ENCODE measurements around the gene NEK9. TPM values are rescaled to one million over a fixed set of nuclear protein-coding genes. Genes with fewer than 3 reads are reported as not detected.

Gene NEK9
- total and polyA plus RNA-seq, 10 of the 15 experiments (the other 5 are each of a cell fraction or from before 2014, with no cell fraction given) = 6.0 to 78.8 (median 44.7) TPM

DNA sequence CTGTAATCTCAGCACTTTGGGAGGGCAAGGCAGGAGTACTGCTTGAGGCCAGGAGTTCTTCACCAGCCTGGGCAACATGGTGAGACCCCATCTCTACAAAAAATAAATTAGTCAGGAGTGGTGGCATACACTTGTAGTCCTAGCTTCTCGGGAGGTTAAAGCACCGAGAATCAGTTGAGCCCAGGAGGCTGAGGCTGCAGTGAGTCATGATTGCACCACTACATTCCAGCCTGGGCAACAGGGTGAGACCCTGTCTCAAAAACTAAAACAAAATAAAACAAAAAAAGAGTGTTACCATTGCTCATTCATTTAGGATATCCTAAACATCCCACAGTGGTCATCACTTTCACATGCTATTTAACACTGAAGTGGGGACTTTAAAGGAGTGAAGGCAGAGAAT is 7.8 kb downstream of the NEK9 start:
- ChIA-PET POLR2A (no interaction called here), RAD21 (ENCODE audit: unreplicated experiment) (no interaction called here), CTCF (no interaction called here), SMC1A (ENCODE audit: uncharacterized antibody, unreplicated experiment) (interaction anchor here (2.1 kb wide), 1 partner anchor 11 kb away, joined by 5 read pairs; no protein-coding TSS in a partner anchor)
- DNase-seq (ENCODE audit: low read depth, low spot score) = no peak
- Histone ChIP-seq H3K79me2 (ENCODE audit: control insufficient read depth, insufficient read depth, low read length) (no peaks in the 10 kb centered on the region), H3K27ac (ENCODE audit: control insufficient read depth, insufficient read depth) (no peak overlapping the region), H4K20me1 (ENCODE audit: control insufficient read depth, insufficient read depth) (no peaks in the 10 kb centered on the region), H3K4me3 (no peak overlapping the region), H3K9me3 (replicated peaks; ENCODE audit: control insufficient read depth, insufficient read depth, low read length) (no peaks in the 10 kb centered on the region), H3K27me3 (replicated peaks in 1 of 2; ENCODE audit: control insufficient read depth in 2 of 2, insufficient read depth in 2 of 2, low read length in 1 of 2) (no peaks in the 10 kb centered on the region), H3K36me3 (ENCODE audit: control insufficient read depth in 2 of 2, insufficient read depth in 2 of 2, low read length in 1 of 2) (peaks cover 1 to 28% of the 10 kb centered on the region in 2 experiments; a peak in 2 of 4 replicates), H3K4me2 (ENCODE audit: control insufficient read depth, insufficient read depth) (no peak overlapping the region), H3K4me1 (ENCODE audit: control insufficient read depth, insufficient read depth, low read length) (no peaks in the 10 kb centered on the region), H2AFZ (ENCODE audit: control insufficient read depth, low read depth, low read length) (no peak overlapping the region), H3K9ac (ENCODE audit: control insufficient read depth, insufficient read depth, low read length) (no peak overlapping the region)
- BruUV-seq (replicated peaks) = no TSS peak
- no peak for FAIRE-seq
- TF ChIP-seq ZNF217 (IDR thresholded peaks at IDR 0.05) (no peak), ATF7 (IDR thresholded peaks at IDR 0.05; ENCODE audit: low read depth) (no peak), STAT1 (conservative IDR thresholded peaks at IDR 0.05) (no peak), RFX5 (IDR thresholded peaks at IDR 0.05; ENCODE audit: low read depth, low read length) (no peak), CHD1 (IDR thresholded peaks at IDR 0.05; ENCODE audit: low read depth, low read length) (no peak), HDAC6 (IDR thresholded peaks at IDR 0.05; ENCODE audit: unreplicated experiment) (no peak), TARDBP (IDR thresholded peaks at IDR 0.05; ENCODE audit: borderline replicate concordance) (no peak), SREBF1 (IDR thresholded peaks at IDR 0.05; ENCODE audit: low read length) (no peak), ASH2L (IDR thresholded peaks at IDR 0.05; ENCODE audit: borderline replicate concordance, low read depth) (no peak), SRF (IDR thresholded peaks at IDR 0.05; ENCODE audit: low read depth in 2 of 2, low read length in 2 of 2) (no peak), NR2C2 (IDR thresholded peaks at IDR 0.05; ENCODE audit: borderline replicate concordance, control insufficient read depth, insufficient read length, low read depth) (no peak)
- TF ChIP-seq, protein P1, sequence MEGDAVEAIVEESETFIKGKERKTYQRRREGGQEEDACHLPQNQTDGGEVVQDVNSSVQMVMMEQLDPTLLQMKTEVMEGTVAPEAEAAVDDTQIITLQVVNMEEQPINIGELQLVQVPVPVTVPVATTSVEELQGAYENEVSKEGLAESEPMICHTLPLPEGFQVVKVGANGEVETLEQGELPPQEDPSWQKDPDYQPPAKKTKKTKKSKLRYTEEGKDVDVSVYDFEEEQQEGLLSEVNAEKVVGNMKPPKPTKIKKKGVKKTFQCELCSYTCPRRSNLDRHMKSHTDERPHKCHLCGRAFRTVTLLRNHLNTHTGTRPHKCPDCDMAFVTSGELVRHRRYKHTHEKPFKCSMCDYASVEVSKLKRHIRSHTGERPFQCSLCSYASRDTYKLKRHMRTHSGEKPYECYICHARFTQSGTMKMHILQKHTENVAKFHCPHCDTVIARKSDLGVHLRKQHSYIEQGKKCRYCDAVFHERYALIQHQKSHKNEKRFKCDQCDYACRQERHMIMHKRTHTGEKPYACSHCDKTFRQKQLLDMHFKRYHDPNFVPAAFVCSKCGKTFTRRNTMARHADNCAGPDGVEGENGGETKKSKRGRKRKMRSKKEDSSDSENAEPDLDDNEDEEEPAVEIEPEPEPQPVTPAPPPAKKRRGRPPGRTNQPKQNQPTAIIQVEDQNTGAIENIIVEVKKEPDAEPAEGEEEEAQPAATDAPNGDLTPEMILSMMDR (IDR thresholded peaks at IDR 0.05 in 2 of 3, conservative IDR thresholded peaks at IDR 0.05 in 1 of 3; ENCODE audit: control insufficient read depth in 2 of 3, extremely low read depth in 1 of 3, insufficient read depth in 1 of 3, low read depth in 3 of 3, low read length in 3 of 3) = no peak
- TF ChIP-seq, protein P2, sequence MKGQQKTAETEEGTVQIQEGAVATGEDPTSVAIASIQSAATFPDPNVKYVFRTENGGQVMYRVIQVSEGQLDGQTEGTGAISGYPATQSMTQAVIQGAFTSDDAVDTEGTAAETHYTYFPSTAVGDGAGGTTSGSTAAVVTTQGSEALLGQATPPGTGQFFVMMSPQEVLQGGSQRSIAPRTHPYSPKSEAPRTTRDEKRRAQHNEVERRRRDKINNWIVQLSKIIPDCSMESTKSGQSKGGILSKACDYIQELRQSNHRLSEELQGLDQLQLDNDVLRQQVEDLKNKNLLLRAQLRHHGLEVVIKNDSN (IDR thresholded peaks at IDR 0.05; ENCODE audit: borderline replicate concordance, extremely low read length, insufficient read depth, low read depth, low read length) = no peak
- TF ChIP-seq, protein P3, sequence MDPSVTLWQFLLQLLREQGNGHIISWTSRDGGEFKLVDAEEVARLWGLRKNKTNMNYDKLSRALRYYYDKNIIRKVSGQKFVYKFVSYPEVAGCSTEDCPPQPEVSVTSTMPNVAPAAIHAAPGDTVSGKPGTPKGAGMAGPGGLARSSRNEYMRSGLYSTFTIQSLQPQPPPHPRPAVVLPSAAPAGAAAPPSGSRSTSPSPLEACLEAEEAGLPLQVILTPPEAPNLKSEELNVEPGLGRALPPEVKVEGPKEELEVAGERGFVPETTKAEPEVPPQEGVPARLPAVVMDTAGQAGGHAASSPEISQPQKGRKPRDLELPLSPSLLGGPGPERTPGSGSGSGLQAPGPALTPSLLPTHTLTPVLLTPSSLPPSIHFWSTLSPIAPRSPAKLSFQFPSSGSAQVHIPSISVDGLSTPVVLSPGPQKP (IDR thresholded peaks at IDR 0.05; ENCODE audit: low read depth, low read length) = no peak
- in situ Hi-C loops (cut with MboI) = no loop called here
- intact Hi-C loops (cut with micrococcal nuclease; ENCODE audit: unreplicated experiment) = no loop called here
- 96% methylated on average over 2 of the region's 2 CpGs for WGBS (ENCODE audit: insufficient coverage, insufficient replicate concordance, low lambda C conversion rate, missing lambda C conversion rate)
- no peak for ATAC-seq
